ENCODE results near the gene MEDAG.

Gene MEDAG

GRCh38 chr13:30863231-30863630, 42.8 kb upstream of the MEDAG start:
- no peak for DNase-seq (ENCODE audit: low read depth)
- TF ChIP-seq CTCF (IDR thresholded peaks at IDR 0.05; ENCODE audit: low read depth, low read length, missing control alignments): no peak
- no peak overlapping the region for H3K4me3 ChIP-seq (ENCODE audit: low read depth, low read length)

- TF ChIP-seq CTCF (IDR thresholded peaks at IDR 0.05; ENCODE audit: low read depth, low read length, missing control alignments): no peak
- no peak for DNase-seq (ENCODE audit: low read depth)
- H3K4me3 ChIP-seq (ENCODE audit: low read depth, low read length): no peak overlapping the region
Measured at GRCh38 chr13:30863796-30864195, 42.3 kb upstream of the MEDAG start.

GRCh38 chr13:30864433-30865122, 41.5 kb upstream of the MEDAG start:
- DNase-seq (ENCODE audit: low read depth): no peak
- H3K4me3 ChIP-seq (ENCODE audit: low read depth, low read length): no peak overlapping the region
- TF ChIP-seq CTCF (IDR thresholded peaks at IDR 0.05; ENCODE audit: low read depth, low read length, missing control alignments): no peak

DNA sequence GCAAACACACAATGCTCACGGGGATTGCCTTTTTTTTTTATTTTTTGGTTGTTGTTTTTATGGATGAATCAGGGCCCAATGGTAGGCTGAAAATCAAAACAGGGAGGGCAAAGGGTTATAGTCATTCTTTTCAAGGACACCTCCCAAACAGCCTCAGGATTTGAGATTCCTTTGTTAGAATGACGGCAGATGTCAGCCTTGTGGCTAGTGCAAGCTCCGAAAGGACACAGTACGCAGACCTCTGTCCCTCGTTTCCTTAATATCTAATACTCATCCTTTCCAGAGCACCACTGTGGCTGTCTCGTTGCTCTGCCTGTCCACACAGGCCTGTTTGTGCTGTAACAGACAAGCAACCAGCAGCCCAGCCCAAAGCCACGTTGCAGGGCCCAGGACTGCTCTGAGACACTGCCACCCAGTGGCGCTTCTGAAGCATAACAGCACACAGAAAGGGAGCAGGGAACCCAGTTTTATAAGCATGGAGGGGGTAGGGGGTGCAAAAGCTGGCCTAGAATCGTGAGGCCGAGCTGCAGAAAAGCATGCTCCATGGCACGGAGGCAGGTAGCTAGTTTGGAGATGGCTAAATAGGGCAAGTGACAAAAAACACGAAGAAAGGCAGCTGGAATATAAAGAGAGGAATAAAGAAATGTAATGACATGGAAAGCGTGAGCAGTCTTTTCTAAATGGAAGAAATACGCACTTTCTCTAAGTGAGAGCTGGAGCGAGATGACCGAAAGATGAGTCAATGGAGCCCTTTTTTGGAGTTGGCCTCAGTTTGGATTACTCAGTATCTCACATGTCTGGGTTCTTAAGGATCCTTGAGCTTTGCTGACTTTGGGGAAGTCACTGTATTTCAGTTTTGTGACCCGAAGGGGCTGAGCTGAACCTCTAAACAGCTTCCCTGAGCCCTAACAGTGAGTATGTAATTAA, 40.7 kb upstream of the MEDAG start:
- peak; percentile 94 for TF ChIP-seq CTCF (IDR thresholded peaks at IDR 0.05; ENCODE audit: low read depth, low read length, missing control alignments)
- H3K4me3 ChIP-seq (ENCODE audit: low read depth, low read length): no peak overlapping the region
- peak; percentile 39 for DNase-seq (ENCODE audit: low read depth)

DNA sequence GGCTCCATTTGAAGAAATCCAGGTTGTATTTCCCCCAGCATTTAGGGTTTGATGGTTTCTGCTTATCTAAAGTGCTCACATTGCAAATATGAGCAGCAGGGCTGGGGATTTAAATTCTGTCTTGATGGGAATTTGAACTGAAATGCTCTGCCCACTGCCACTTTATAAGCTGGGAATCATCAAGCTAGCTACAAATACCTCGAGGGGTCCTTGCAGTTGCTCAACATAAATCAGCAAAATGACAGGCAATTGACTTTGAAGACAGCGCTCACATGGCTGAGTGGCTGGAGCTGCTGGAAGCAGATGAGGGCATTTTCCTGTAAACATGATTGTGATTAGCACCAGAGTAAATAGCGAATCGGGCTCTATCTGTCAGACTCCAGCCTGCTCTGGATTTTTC, 39.4 kb upstream of the MEDAG start:
- no peak overlapping the region for H3K4me3 ChIP-seq (ENCODE audit: low read depth, low read length)
- TF ChIP-seq CTCF (IDR thresholded peaks at IDR 0.05; ENCODE audit: low read depth, low read length, missing control alignments): no peak
- DNase-seq (ENCODE audit: low read depth): no peak

- no peak for DNase-seq (ENCODE audit: low read depth)
- no peak for TF ChIP-seq CTCF (IDR thresholded peaks at IDR 0.05; ENCODE audit: low read depth, low read length, missing control alignments)
- no peak overlapping the region for H3K4me3 ChIP-seq (ENCODE audit: low read depth, low read length)
Measured at GRCh38 chr13:30867089-30867669, 38.9 kb upstream of the MEDAG start.

Measured in GM12864 (cell line).